ENCODE measurements around the gene SPTBN1. TPM values are rescaled to one million over a fixed set of nuclear protein-coding genes. Genes with fewer than 3 reads are reported as not detected.

The SPTBN1 gene
- total and polyA plus RNA-seq, 2 donors (not counting 3 experiments of a cell fraction or from before 2014, with no cell fraction given) = 63.3 to 320 TPM

DNA sequence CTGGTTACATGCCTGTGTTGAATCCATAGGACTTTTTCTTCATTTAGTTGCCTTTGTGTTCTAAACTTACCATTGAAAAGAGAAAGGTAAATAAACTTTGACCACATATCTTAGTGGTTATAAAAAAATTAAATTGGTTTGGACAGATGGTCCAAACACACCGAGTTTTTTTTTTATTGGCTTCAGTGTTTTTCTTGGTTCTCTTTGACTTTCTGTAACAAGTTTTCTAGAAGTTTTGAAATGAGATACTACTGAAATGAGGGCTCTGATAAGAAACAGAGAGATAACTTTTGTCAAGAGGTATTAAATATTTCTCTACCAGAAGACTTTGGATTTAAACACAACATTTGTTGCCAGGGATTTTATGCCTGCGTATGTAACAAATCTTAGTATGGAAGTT lies 20.7 kb downstream of the SPTBN1 start:
- Histone ChIP-seq H3K9ac (replicated peaks; ENCODE audit: extremely low read depth, insufficient read depth, low read length) (no peak overlapping the region), H3K4me1 (ENCODE audit: control insufficient read depth, extremely low read depth, insufficient read depth, low read length) (peaks cover under 1% of the 10 kb centered on the region), H3K4me2 (ENCODE audit: insufficient read depth, low read length) (no peak overlapping the region), H2AFZ (ENCODE audit: low read depth, low read length) (no peak overlapping the region), H3K79me2 (ENCODE audit: control insufficient read depth, insufficient read depth, low read length) (peaks cover 20% of the 10 kb centered on the region), H3K27me3 (ENCODE audit: control insufficient read depth in 2 of 2, insufficient read depth in 2 of 2, low read length in 2 of 2) (no peaks in the 10 kb centered on the region), H4K20me1 (replicated peaks; ENCODE audit: control insufficient read depth, extremely low read depth, insufficient read depth, low read length) (no peaks in the 10 kb centered on the region), H3K9me1 (replicated peaks; ENCODE audit: control insufficient read depth, extremely low read depth, insufficient read depth, low read length) (no peaks in the 10 kb centered on the region), H3K27ac (ENCODE audit: insufficient read depth, low read depth, low read length) (no peak overlapping the region), H3K36me3 (ENCODE audit: control insufficient read depth in 2 of 2, extremely low read depth in 1 of 2, insufficient read depth in 2 of 2, low read length in 2 of 2) (no peaks in the 10 kb centered on the region), H3K4me3 (replicated peaks in 1 of 3; ENCODE audit: insufficient read depth in 1 of 3, low read depth in 1 of 3, low read length in 3 of 3) (no peak overlapping the region), H3K9me3 (replicated peaks; ENCODE audit: control insufficient read depth, insufficient read depth, low read length) (no peaks in the 10 kb centered on the region)
- intact Hi-C loops (cut with micrococcal nuclease) (no loop called here), dilution Hi-C loops (cut with MboI; ENCODE audit: extremely low pct_ligation_motif_present, low sequenced_read_pairs) (no loop called here)
- no peak for DNase-seq (ENCODE audit: low read depth, low spot score)
- POLR2A ChIA-PET = no interaction called here
- no peak for FAIRE-seq
- CTCF ChIA-PET = no interaction called here
- BruUV-seq (replicated peaks) = no TSS peak
- no peak for TF ChIP-seq POLR2A (IDR thresholded peaks at IDR 0.05; ENCODE audit: low read depth, low read length)
- no peak for TF ChIP-seq EZH2 (IDR thresholded peaks at IDR 0.05; ENCODE audit: borderline replicate concordance, low read depth, low read length, severe bottlenecking)
- no peak for TF ChIP-seq JUN (IDR thresholded peaks at IDR 0.05; ENCODE audit: borderline replicate concordance, insufficient read depth, insufficient read length, low read depth)
- TF ChIP-seq FOS (IDR thresholded peaks at IDR 0.05; ENCODE audit: borderline replicate concordance, insufficient read depth, low read length) = no peak
- TF ChIP-seq MYC (IDR thresholded peaks at IDR 0.05; ENCODE audit: low read depth, low read length) = no peak
- TF ChIP-seq, protein P1, sequence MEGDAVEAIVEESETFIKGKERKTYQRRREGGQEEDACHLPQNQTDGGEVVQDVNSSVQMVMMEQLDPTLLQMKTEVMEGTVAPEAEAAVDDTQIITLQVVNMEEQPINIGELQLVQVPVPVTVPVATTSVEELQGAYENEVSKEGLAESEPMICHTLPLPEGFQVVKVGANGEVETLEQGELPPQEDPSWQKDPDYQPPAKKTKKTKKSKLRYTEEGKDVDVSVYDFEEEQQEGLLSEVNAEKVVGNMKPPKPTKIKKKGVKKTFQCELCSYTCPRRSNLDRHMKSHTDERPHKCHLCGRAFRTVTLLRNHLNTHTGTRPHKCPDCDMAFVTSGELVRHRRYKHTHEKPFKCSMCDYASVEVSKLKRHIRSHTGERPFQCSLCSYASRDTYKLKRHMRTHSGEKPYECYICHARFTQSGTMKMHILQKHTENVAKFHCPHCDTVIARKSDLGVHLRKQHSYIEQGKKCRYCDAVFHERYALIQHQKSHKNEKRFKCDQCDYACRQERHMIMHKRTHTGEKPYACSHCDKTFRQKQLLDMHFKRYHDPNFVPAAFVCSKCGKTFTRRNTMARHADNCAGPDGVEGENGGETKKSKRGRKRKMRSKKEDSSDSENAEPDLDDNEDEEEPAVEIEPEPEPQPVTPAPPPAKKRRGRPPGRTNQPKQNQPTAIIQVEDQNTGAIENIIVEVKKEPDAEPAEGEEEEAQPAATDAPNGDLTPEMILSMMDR (IDR thresholded peaks at IDR 0.05; ENCODE audit: extremely low read depth in 1 of 2, insufficient read depth in 1 of 2, low read depth in 1 of 2, low read length in 2 of 2) = no peak
- no peak for TF ChIP-seq GATA2 (IDR thresholded peaks at IDR 0.05; ENCODE audit: insufficient read depth, insufficient read length, low read depth, low read length)
- TF ChIP-seq, protein P2, sequence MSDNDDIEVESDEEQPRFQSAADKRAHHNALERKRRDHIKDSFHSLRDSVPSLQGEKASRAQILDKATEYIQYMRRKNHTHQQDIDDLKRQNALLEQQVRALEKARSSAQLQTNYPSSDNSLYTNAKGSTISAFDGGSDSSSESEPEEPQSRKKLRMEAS (IDR thresholded peaks at IDR 0.05; ENCODE audit: insufficient read depth, insufficient read length) = no peak
- TF ChIP-seq POLR2AphosphoS5 (IDR thresholded peaks at IDR 0.05; ENCODE audit: insufficient read depth, low read depth, low read length) = no peak
